Measurements from ENCODE around the gene TP53I13. TPM values are rescaled to one million over a fixed set of nuclear protein-coding genes. Genes with fewer than 3 reads are reported as not detected.

TP53I13 gene
- total and polyA plus RNA-seq, 2 of the 13 experiments (the other 11 are each of a cell fraction or from before 2014, with no cell fraction given): 16.9 to 25.7 TPM

DNA sequence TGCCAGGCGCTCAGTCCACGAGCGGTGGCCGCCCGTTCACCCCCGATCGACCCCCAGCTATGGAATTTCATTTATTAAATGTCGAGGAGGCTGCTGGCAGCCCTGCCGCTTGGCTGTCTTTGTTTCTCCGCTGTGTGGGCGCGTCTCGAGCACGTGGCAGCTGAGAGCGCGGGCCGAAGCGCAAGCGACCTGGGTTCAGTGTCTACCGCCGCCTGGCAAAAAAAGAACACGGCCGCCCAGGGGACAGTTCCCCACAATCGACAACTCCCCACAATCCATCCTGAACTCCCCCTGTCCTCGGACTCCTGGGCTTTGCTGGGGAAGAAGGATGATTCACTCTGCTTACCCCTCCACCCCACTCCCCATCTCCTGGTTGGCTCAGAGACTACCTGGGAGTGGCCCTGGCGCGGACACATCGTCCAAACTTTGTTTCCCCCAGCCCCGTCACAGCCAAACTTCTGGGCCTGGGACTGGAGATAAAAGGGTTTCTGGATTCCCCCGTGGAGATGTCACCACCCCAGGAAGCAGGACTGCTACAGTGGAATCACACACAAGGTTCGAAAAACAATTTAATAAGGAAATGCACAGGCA is 22.7 kb downstream of the TP53I13 start (continued):
- TF ChIP-seq, protein P1, sequence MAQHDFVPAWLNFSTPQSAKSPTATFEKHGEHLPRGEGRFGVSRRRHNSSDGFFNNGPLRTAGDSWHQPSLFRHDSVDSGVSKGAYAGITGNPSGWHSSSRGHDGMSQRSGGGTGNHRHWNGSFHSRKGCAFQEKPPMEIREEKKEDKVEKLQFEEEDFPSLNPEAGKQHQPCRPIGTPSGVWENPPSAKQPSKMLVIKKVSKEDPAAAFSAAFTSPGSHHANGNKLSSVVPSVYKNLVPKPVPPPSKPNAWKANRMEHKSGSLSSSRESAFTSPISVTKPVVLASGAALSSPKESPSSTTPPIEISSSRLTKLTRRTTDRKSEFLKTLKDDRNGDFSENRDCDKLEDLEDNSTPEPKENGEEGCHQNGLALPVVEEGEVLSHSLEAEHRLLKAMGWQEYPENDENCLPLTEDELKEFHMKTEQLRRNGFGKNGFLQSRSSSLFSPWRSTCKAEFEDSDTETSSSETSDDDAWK (CRISPR knock-in tag; IDR thresholded peaks at IDR 0.05): no peak
- no peak; the same call in 1 of the 2 replicates for TF ChIP-seq TAF1 (CRISPR knock-in tag; IDR thresholded peaks at IDR 0.05)
- TF ChIP-seq BRCA1 (CRISPR knock-in tag; IDR thresholded peaks at IDR 0.05): no peak
- TF ChIP-seq, protein P2, sequence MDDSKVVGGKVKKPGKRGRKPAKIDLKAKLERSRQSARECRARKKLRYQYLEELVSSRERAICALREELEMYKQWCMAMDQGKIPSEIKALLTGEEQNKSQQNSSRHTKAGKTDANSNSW (CRISPR knock-in tag; IDR thresholded peaks at IDR 0.05; ENCODE audit: borderline replicate concordance): no peak
- TF ChIP-seq, protein P3, sequence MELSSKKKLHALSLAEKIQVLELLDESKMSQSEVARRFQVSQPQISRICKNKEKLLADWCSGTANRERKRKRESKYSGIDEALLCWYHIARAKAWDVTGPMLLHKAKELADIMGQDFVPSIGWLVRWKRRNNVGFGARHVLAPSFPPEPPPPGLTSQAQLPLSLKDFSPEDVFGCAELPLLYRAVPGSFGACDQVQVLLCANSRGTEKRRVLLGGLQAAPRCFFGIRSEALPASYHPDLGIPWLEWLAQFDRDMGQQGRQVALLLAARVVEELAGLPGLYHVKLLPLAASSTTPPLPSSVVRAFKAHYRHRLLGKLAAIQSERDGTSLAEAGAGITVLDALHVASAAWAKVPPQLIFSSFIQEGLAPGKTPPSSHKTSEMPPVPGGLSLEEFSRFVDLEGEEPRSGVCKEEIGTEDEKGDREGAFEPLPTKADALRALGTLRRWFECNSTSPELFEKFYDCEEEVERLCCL (CRISPR knock-in tag; IDR thresholded peaks at IDR 0.05; ENCODE audit: borderline replicate concordance): no peak
- no peak for TF ChIP-seq ZNF274 (CRISPR knock-in tag; IDR thresholded peaks at IDR 0.05)
- TF ChIP-seq ZNF180 (CRISPR knock-in tag; IDR thresholded peaks at IDR 0.05; ENCODE audit: borderline replicate concordance, low read depth): no peak
- TF ChIP-seq, protein P4, sequence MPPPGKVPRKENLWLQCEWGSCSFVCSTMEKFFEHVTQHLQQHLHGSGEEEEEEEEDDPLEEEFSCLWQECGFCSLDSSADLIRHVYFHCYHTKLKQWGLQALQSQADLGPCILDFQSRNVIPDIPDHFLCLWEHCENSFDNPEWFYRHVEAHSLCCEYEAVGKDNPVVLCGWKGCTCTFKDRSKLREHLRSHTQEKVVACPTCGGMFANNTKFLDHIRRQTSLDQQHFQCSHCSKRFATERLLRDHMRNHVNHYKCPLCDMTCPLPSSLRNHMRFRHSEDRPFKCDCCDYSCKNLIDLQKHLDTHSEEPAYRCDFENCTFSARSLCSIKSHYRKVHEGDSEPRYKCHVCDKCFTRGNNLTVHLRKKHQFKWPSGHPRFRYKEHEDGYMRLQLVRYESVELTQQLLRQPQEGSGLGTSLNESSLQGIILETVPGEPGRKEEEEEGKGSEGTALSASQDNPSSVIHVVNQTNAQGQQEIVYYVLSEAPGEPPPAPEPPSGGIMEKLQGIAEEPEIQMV (CRISPR knock-in tag; IDR thresholded peaks at IDR 0.05; ENCODE audit: low read depth): no peak; the same call in 1 of the 2 replicates
- no peak for TF ChIP-seq MIER3 (CRISPR knock-in tag; IDR thresholded peaks at IDR 0.05; ENCODE audit: borderline replicate concordance)
- no peak for TF ChIP-seq SKI (IDR thresholded peaks at IDR 0.05; ENCODE audit: partially characterized antibody)
- TF ChIP-seq ZFY (CRISPR knock-in tag; IDR thresholded peaks at IDR 0.05): peak; percentile 34
- no peak for TF ChIP-seq KDM6A (CRISPR knock-in tag; IDR thresholded peaks at IDR 0.05; ENCODE audit: low read depth)
- TF ChIP-seq, protein P5, sequence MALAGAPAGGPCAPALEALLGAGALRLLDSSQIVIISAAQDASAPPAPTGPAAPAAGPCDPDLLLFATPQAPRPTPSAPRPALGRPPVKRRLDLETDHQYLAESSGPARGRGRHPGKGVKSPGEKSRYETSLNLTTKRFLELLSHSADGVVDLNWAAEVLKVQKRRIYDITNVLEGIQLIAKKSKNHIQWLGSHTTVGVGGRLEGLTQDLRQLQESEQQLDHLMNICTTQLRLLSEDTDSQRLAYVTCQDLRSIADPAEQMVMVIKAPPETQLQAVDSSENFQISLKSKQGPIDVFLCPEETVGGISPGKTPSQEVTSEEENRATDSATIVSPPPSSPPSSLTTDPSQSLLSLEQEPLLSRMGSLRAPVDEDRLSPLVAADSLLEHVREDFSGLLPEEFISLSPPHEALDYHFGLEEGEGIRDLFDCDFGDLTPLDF (CRISPR knock-in tag; IDR thresholded peaks at IDR 0.05): peak; percentile 16; the same call in 1 of the 2 replicates
- TF ChIP-seq ZNF329 (CRISPR knock-in tag; IDR thresholded peaks at IDR 0.05; ENCODE audit: low read depth): no peak
- TF ChIP-seq DNMT3B (CRISPR knock-in tag; conservative IDR thresholded peaks at IDR 0.05): no peak
- TF ChIP-seq KAT7 (CRISPR knock-in tag; IDR thresholded peaks at IDR 0.05; ENCODE audit: borderline replicate concordance): no peak; the same call in 1 of the 2 replicates
- TF ChIP-seq, protein P6, sequence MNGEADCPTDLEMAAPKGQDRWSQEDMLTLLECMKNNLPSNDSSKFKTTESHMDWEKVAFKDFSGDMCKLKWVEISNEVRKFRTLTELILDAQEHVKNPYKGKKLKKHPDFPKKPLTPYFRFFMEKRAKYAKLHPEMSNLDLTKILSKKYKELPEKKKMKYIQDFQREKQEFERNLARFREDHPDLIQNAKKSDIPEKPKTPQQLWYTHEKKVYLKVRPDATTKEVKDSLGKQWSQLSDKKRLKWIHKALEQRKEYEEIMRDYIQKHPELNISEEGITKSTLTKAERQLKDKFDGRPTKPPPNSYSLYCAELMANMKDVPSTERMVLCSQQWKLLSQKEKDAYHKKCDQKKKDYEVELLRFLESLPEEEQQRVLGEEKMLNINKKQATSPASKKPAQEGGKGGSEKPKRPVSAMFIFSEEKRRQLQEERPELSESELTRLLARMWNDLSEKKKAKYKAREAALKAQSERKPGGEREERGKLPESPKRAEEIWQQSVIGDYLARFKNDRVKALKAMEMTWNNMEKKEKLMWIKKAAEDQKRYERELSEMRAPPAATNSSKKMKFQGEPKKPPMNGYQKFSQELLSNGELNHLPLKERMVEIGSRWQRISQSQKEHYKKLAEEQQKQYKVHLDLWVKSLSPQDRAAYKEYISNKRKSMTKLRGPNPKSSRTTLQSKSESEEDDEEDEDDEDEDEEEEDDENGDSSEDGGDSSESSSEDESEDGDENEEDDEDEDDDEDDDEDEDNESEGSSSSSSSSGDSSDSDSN (CRISPR knock-in tag; IDR thresholded peaks at IDR 0.05): no peak
- TF ChIP-seq ZSCAN22 (CRISPR knock-in tag; IDR thresholded peaks at IDR 0.05): no peak
- TF ChIP-seq, protein P7, sequence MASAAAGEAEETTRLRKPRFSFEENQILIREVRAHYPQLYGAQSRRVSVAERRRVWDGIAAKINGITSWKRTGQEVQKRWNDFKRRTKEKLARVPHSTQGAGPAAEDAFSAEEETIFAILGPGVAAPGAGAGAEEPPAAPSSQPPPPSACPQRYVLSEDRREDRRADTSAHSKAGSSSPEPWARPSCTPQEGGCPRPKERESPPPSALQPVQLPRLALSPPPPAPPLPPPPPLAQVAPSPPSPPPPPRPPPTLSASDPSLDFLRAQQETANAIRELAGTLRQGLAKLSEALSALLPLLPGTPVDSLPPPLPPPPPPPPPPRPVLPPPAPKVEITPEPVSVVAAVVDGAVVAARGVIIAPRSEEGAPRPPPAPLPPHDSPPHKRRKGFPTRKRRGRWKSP (CRISPR knock-in tag; IDR thresholded peaks at IDR 0.05): no peak
- TF ChIP-seq RAD21 (CRISPR knock-in tag; IDR thresholded peaks at IDR 0.05): no peak; the same call in 1 of the 2 replicates
- TF ChIP-seq ZNF713 (CRISPR knock-in tag; IDR thresholded peaks at IDR 0.05): no peak
- TF ChIP-seq ONECUT2 (CRISPR knock-in tag; IDR thresholded peaks at IDR 0.05): no peak

All from HepG2 (cell line).